Endothelial cell of umbilical vein (primary cell): Measurements from ENCODE around the gene LAMTOR2. TPM values are rescaled to one million over a fixed set of nuclear protein-coding genes. Genes with fewer than 3 reads are reported as not detected.

Experiments
- BruUV-seq: library from RNA; stranded (reverse); fragments of 400-500 nt; replicated peaks from 2 replicates; lab custom pipeline; 2021; lab: Mats Ljungman, UMichigan
- CTCF ChIA-PET: fragments of 300-600, 350-600 bp; sonication (Branson Sonifier 250); formaldehyde crosslinking; loops from one replicate; lab custom pipeline; 2021; ENCODE audit warnings: antibody characterized with exemption, inconsistent platforms; lab: Charles Lee
- POLR2A ChIA-PET: fragments of 300-600, 350-600 bp; sonication (Branson Sonifier 250); formaldehyde crosslinking; loops from one replicate; lab custom pipeline; 2021; ENCODE audit warnings: antibody characterized with exemption, inconsistent platforms; lab: Charles Lee
- DNase-seq: peaks from one replicate; pipeline ENCODE4 v3.0.0-alpha.2; 2011; ENCODE audit warnings: low read depth, low spot score
- FAIRE-seq: peaks from 2 replicates; lab custom pipeline; 2011; peaks lifted over from hg19 to GRCh38; lab: Jason Lieb, UNC
- H2AFZ ChIP-seq: 2 replicates; pipeline ENCODE4 v1.6.0; 2012; ENCODE audit warnings: low read depth, low read length, control low read depth, inconsistent platforms
- H3K27ac ChIP-seq: 2 replicates; pipeline ENCODE4 v1.5.1; 2011; ENCODE audit warnings: low read depth, mild to moderate bottlenecking, control low read depth, low read length, moderate library complexity; ENCODE audit not compliant: insufficient read depth
- H3K27me3 ChIP-seq, 2 experiments: 2 replicates each; pipeline versions ENCODE4 v1.6.0 to v1.6.1; 2011; ENCODE audit warnings: low read length in 2 of 2, mixed read lengths in 1 of 2; ENCODE audit not compliant: control insufficient read depth in 2 of 2, insufficient read depth in 2 of 2
- H3K36me3 ChIP-seq, 2 experiments: 2 replicates in 1 of 2; 3 replicates in 1 of 2; pipeline ENCODE4 v1.5.1; 2011; ENCODE audit warnings: low read length in 2 of 2, mild to moderate bottlenecking in 1 of 2, moderate library complexity in 1 of 2; ENCODE audit not compliant: control insufficient read depth in 2 of 2, insufficient read depth in 2 of 2; ENCODE audit errors: extremely low read depth in 1 of 2
- H3K4me1 ChIP-seq: 3 replicates; pipeline ENCODE4 v1.5.1; 2011; ENCODE audit warnings: mild to moderate bottlenecking, low read length; ENCODE audit not compliant: control insufficient read depth, insufficient read depth; ENCODE audit errors: extremely low read depth
- H3K4me2 ChIP-seq: 2 replicates; pipeline ENCODE4 v1.6.1; 2011; ENCODE audit warnings: low read length, control low read depth, mixed read lengths; ENCODE audit not compliant: insufficient read depth
- H3K4me3 ChIP-seq, 3 experiments: fragments of 200-600 bp in 1 of 3; sonication (generic), shearing (Covaris generic) in 1 of 3; replicated peaks in 1 of 3; 2 replicates each; pipeline ENCODE4 v1.5.1; 2011 to 2016; ENCODE audit warnings: control low read depth in 3 of 3, low read length in 3 of 3, mild to moderate bottlenecking in 2 of 3, inconsistent platforms in 1 of 3, low read depth in 1 of 3, moderate library complexity in 1 of 3; ENCODE audit not compliant: insufficient read depth in 1 of 3
- H3K79me2 ChIP-seq: 2 replicates; pipeline ENCODE4 v1.6.0; 2012; ENCODE audit warnings: low read length, inconsistent platforms; ENCODE audit not compliant: control insufficient read depth, insufficient read depth
- H3K9ac ChIP-seq: replicated peaks from 2 replicates; pipeline ENCODE3; 2011; ENCODE audit warnings: low read length, control low read depth; ENCODE audit not compliant: insufficient read depth; ENCODE audit errors: extremely low read depth
- H3K9me1 ChIP-seq: replicated peaks from 3 replicates; pipeline ENCODE4 v1.6.0; 2011; ENCODE audit warnings: mild to moderate bottlenecking, low read length; ENCODE audit not compliant: control insufficient read depth, insufficient read depth; ENCODE audit errors: extremely low read depth
- H3K9me3 ChIP-seq: replicated peaks from 2 replicates; pipeline ENCODE4 v1.5.1; 2012; ENCODE audit warnings: low read length, inconsistent platforms; ENCODE audit not compliant: control insufficient read depth, insufficient read depth
- H4K20me1 ChIP-seq: replicated peaks from 2 replicates; pipeline ENCODE3; 2011; ENCODE audit warnings: mild to moderate bottlenecking, low read length; ENCODE audit not compliant: control insufficient read depth, insufficient read depth; ENCODE audit errors: extremely low read depth
- GATA2 ChIP-seq: IDR thresholded peaks from 2 replicates; pipeline ENCODE4 v1.7.0; 2011; ENCODE audit warnings: low read depth, mild to moderate bottlenecking, moderate library complexity, mixed read lengths, low read length; ENCODE audit not compliant: insufficient read length, insufficient read depth
- JUN ChIP-seq: IDR thresholded peaks from 2 replicates; pipeline ENCODE4 v1.6.1; 2011; ENCODE audit warnings: borderline replicate concordance, low read depth; ENCODE audit not compliant: insufficient read length, insufficient read depth
- MAX ChIP-seq: IDR thresholded peaks from 2 replicates; pipeline ENCODE4 v1.6.1; 2011; ENCODE audit not compliant: insufficient read depth, insufficient read length
- MYC ChIP-seq: IDR thresholded peaks from one replicate; pipeline ENCODE4 v1.6.1; 2011; ENCODE audit warnings: mild to moderate bottlenecking, low read depth, low read length
- POLR2A ChIP-seq: IDR thresholded peaks from 2 replicates; pipeline ENCODE4 v1.6.1; 2012; ENCODE audit warnings: low read depth, mild to moderate bottlenecking, control low read depth, low read length
- POLR2AphosphoS5 ChIP-seq: IDR thresholded peaks from 2 replicates; pipeline ENCODE4 v1.6.1; 2012; ENCODE audit warnings: low read depth, mild to moderate bottlenecking, control low read depth, low read length, moderate library complexity; ENCODE audit not compliant: insufficient read depth
- dilution Hi-C: fragments of 300-500 bp; cut with MboI; formaldehyde crosslinking; loops from one replicate; pipeline ENCODE4 v1.15.0; 2019; ENCODE audit warnings: low sequenced_read_pairs; ENCODE audit not compliant: extremely low pct_ligation_motif_present
- intact Hi-C: fragments of 100-400 bp; cut with micrococcal nuclease; formaldehyde crosslinking; loops from one replicate; pipeline ENCODE4 v1.10.0; 2022
- polyA plus RNA-seq, 4 experiments: library from polyadenylated mRNA; depleted of rRNA in 3 of 4; stranded (reverse) in 3 of 4; unstranded in 1 of 4; fragments of >200 nt; gene quantifications; 2 replicates each; pipeline versions ENCODE4 v1.2.1 to v1.2.3, GENCODE V29; 2011 to 2012; ENCODE audit warnings: missing spikeins in 1 of 4
- total RNA-seq: library from RNA; stranded (reverse); gene quantifications from 2 replicates; pipeline ENCODE4 v1.2.3, GENCODE V29; 2021

Gene LAMTOR2
- total and polyA plus RNA-seq, 2 donors (not counting 3 experiments of a cell fraction or from before 2014, with no cell fraction given), result 77.7 to 136 TPM

GRCh38 chr1:156082309-156083091 is 27.9 kb downstream of the LAMTOR2 start, which contains the start of gene MEX3A:
Gene MEX3A, minus strand, starts transcription at chr1:156082465. Its CDS starts 467 bp downstream, at chr1:156081998.
- TF ChIP-seq GATA2 (no peak), POLR2A (peak; percentile 67), MAX (peak; percentile 49), MYC (no peak), POLR2AphosphoS5 (peak; percentile 50), JUN (no peak)
- H3K4me2 ChIP-seq, result peak within 1 kb of the TSS; percentile 76
- peaks cover 1 to 5% of the 10 kb centered on the region in 2 experiments for H3K36me3 ChIP-seq
- H3K27me3 ChIP-seq, result no peaks in the 10 kb centered on the region
- dilution Hi-C loops, result no loop called here
- no peaks in the 10 kb centered on the region for H3K9me1 ChIP-seq
- no peaks in the 10 kb centered on the region for H3K9me3 ChIP-seq
- intact Hi-C loops, result loop anchor here (1.0 to 10.0 kb wide), 2 partner anchors 28 to 252 kb away; partner anchors contain the start of genes CCT3, LAMTOR2 and TSACC
- no TSS peak for BruUV-seq
- ChIA-PET CTCF (interaction anchor here (0.7 to 2.7 kb wide), 8 partner anchors 15 to 145 kb away, joined by 3 to 11 read pairs (median 4); partner anchors contain the start of gene UBQLN4), POLR2A (no interaction called here)
- H3K9ac ChIP-seq, result peak within 1 kb of the TSS; percentile 70
- DNase-seq, result peak; percentile 87
- peaks cover 30% of the 10 kb centered on the region for H3K4me1 ChIP-seq
- peaks cover 36% of the 10 kb centered on the region for H3K79me2 ChIP-seq
- peak within 1 kb of the TSS; percentile 88 to 97 (median 91) for H3K4me3 ChIP-seq
- peak within 1 kb of the TSS; percentile 81 for H2AFZ ChIP-seq
- peak; percentile 48 for FAIRE-seq
- no peaks in the 10 kb centered on the region for H4K20me1 ChIP-seq
- H3K27ac ChIP-seq, result peak within 1 kb of the TSS; percentile 52
